HFFc6 (cell line): ENCODE data around the gene FOXO1. TPM values are rescaled to one million over a fixed set of nuclear protein-coding genes. Genes with fewer than 3 reads are reported as not detected.

Experiments used
- DNase-seq: peaks from one replicate; pipeline ENCODE4 v3.0.0-alpha.2; 2018
- H3K27ac Mint-ChIP-seq: 2 replicates; pipeline ENCODE4 v1.8.0; 2020; ENCODE audit warnings: mild to moderate bottlenecking, mixed read lengths
- H3K27me3 Mint-ChIP-seq: 2 replicates; pipeline ENCODE4 v1.8.0; 2021; ENCODE audit warnings: mild to moderate bottlenecking, moderate library complexity, mixed read lengths; ENCODE audit not compliant: insufficient read depth
- H3K36me3 Mint-ChIP-seq: 2 replicates; pipeline ENCODE4 v1.8.0; 2021; ENCODE audit warnings: low read depth, mixed read lengths
- H3K4me1 Mint-ChIP-seq: 2 replicates; pipeline ENCODE4 v1.8.0; 2020; ENCODE audit warnings: low read depth, mixed read lengths
- H3K4me3 Mint-ChIP-seq: 2 replicates; pipeline ENCODE4 v1.8.0; 2020; ENCODE audit warnings: mild to moderate bottlenecking, moderate library complexity, mixed read lengths
- H3K9me3 Mint-ChIP-seq: 2 replicates; pipeline ENCODE4 v1.8.0; 2020; ENCODE audit warnings: mild to moderate bottlenecking, mixed read lengths
- total RNA-seq, 6 experiments: library from RNA; stranded (reverse); fragmentation: NEBNext Ultra II Directional; extraction: Animal tissue kit (Norgen Biotek cat#: 25700); gene quantifications; 2 replicates in 1 of 6; 3 replicates in 5 of 6; pipeline ENCODE4 v1.2.3, GENCODE V29; 2021
- TF ChIP-seq, protein P1 (sequence below): fragments of 200-600 bp; sonication (generic); IDR thresholded peaks from 2 replicates; pipeline ENCODE4 v1.5.0; 2021; ENCODE audit warnings: antibody characterized with exemption, mild to moderate bottlenecking

FOXO1 gene
- total RNA-seq, 6 experiments from 2014 or later = 0.48 to 1.1 (median 0.63) TPM

DNA sequence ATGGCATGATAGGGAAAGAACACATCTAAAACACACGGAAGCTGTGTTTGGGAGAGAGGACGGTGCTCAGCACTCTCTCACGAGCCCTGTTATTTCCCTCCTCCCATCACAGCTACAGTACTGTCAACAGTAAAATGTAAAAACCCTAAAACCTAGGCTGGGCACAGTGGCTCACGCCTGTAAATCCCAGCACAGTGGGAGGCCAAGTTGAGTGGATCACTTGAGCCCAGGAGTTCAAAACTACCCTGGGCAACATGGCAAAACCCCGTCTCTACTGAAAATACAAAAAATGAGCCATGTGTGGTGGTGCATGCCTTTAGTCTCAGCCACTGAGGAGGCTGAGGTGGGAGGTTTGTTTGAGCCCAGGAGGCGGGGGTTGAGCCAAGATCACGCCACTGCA is 54.8 kb downstream of the FOXO1 start:
- H3K4me3 Mint-ChIP-seq = no peak overlapping the region
- DNase-seq = no peak
- no peaks in the 10 kb centered on the region for H3K4me1 Mint-ChIP-seq
- no peaks in the 10 kb centered on the region for H3K9me3 Mint-ChIP-seq
- H3K36me3 Mint-ChIP-seq = no peaks in the 10 kb centered on the region
- H3K27ac Mint-ChIP-seq = no peak overlapping the region
- H3K27me3 Mint-ChIP-seq = peaks cover 5% of the 10 kb centered on the region
- TF ChIP-seq, protein P1, sequence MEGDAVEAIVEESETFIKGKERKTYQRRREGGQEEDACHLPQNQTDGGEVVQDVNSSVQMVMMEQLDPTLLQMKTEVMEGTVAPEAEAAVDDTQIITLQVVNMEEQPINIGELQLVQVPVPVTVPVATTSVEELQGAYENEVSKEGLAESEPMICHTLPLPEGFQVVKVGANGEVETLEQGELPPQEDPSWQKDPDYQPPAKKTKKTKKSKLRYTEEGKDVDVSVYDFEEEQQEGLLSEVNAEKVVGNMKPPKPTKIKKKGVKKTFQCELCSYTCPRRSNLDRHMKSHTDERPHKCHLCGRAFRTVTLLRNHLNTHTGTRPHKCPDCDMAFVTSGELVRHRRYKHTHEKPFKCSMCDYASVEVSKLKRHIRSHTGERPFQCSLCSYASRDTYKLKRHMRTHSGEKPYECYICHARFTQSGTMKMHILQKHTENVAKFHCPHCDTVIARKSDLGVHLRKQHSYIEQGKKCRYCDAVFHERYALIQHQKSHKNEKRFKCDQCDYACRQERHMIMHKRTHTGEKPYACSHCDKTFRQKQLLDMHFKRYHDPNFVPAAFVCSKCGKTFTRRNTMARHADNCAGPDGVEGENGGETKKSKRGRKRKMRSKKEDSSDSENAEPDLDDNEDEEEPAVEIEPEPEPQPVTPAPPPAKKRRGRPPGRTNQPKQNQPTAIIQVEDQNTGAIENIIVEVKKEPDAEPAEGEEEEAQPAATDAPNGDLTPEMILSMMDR = no peak

DNA sequence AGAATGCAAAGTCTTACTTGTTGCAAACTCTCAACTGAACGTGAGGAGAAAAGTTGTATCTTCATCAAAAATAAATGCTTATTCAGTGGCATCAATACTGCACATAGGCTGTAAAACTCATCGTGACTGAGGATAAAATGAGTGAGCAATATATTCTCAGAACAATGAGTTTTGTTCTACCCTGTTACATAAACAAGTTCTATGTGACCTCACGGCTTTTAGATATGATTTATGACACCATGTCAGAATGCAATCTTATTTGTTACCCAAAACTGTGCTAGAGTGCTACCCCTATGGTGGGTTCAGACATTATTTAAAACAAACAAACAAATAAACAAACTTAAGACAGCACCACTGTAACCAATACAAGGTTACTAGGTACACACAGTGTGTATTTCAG is 55.4 kb downstream of the FOXO1 start:
- no peaks in the 10 kb centered on the region for H3K9me3 Mint-ChIP-seq
- H3K4me1 Mint-ChIP-seq = no peaks in the 10 kb centered on the region
- TF ChIP-seq, protein P1 = no peak
- no peak for DNase-seq
- no peaks in the 10 kb centered on the region for H3K36me3 Mint-ChIP-seq
- H3K4me3 Mint-ChIP-seq = no peak overlapping the region
- peaks cover 5% of the 10 kb centered on the region for H3K27me3 Mint-ChIP-seq
- no peak overlapping the region for H3K27ac Mint-ChIP-seq

DNA sequence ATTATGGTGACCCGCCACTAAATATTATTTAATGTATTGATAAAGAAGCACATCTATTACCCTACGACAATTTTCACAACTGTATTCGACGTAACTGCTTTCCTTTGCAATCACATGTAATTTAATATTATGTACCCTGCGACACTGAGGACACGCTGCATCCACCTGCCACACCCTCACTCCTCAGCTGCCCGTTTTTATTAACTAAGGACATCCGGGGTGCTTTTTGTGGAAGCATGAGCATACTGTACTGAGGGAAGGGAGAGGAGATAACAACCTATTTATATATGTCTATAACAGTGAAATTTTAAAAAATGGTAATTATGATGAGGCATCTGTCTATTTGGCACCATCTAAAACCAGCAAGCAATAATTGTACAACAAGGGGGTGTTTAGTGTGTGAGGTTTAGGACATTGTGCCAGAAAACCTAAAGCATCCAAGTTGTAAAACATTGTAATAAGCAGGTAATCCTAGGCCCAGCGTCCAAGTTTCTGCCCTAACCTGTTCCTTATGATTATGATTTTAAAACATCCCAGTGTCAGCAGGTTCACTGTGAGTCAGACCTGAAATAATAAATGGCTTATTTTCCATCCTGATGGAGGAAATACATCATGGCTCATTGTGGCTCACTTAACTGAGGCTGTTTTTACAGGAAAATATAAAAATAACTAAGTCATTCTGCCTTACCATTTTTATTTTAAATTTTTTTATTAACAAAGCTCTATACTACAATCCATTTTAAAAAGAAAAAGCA is 56.3 kb downstream of the FOXO1 start:
- Mint-ChIP-seq H3K36me3 (no peaks in the 10 kb centered on the region), H3K4me3 (no peak overlapping the region), H3K27ac (no peak overlapping the region), H3K9me3 (no peaks in the 10 kb centered on the region), H3K27me3 (peaks cover 3% of the 10 kb centered on the region), H3K4me1 (no peaks in the 10 kb centered on the region)
- TF ChIP-seq, protein P1 = no peak
- DNase-seq = no peak

DNA sequence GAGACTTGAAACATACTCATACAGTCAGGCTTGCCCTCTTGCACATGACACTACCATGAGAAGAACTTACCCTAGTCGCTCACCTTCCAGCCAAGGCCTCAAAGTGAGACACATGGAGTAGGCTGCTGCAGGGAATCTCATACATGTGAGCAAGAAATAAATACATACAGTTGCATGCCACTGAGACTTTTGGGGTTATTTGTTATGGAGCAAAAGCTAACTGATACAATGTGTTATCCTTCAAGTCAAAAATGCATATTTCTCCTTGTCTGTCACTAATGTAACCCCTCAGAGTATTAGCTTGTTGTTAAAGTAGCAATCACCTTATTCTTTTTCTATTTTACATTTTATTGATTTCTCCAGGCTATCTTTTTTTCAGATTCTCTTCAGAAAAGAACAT is 58.1 kb downstream of the FOXO1 start:
- H3K4me1 Mint-ChIP-seq = no peaks in the 10 kb centered on the region
- no peak overlapping the region for H3K4me3 Mint-ChIP-seq
- TF ChIP-seq, protein P1 = no peak
- H3K27ac Mint-ChIP-seq = no peak overlapping the region
- peaks cover 2% of the 10 kb centered on the region; the same call in 1 of the 2 replicates for H3K27me3 Mint-ChIP-seq
- no peaks in the 10 kb centered on the region for H3K36me3 Mint-ChIP-seq
- no peak for DNase-seq
- no peaks in the 10 kb centered on the region for H3K9me3 Mint-ChIP-seq

DNA sequence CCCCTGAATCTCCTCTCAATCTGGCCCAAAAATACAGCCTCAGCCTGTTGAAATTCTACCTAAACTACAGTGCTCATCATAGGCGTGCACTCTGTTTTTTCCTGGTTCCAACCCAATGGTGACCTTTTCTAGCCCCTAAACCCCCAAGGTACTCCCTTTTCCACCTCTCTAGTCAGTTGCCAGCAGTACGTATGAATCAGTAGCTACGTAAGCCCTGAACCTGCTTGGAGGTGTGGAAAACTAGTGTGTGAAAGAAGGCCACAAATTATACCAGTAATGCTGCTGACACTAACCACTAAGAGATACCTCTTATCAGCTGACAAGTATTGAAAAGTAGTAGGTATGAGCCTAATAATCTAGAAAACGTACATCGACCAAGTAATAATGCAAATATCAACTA is 60.9 kb downstream of the FOXO1 start:
- peaks cover 2% of the 10 kb centered on the region; the same call in 1 of the 2 replicates for H3K27me3 Mint-ChIP-seq
- TF ChIP-seq, protein P1 = no peak
- H3K27ac Mint-ChIP-seq = no peak overlapping the region
- no peak overlapping the region for H3K4me3 Mint-ChIP-seq
- H3K4me1 Mint-ChIP-seq = no peaks in the 10 kb centered on the region
- no peaks in the 10 kb centered on the region for H3K9me3 Mint-ChIP-seq
- DNase-seq = no peak
- no peaks in the 10 kb centered on the region for H3K36me3 Mint-ChIP-seq
